GM12878 (cell line): ENCODE data around the gene CLEC3A. TPM values are rescaled to one million over a fixed set of nuclear protein-coding genes. Genes with fewer than 3 reads are reported as not detected.

Experiments
- ATAC-seq: fragments of 200-7000 bp; cut with Tn5 transposase; 3 replicates; pipeline ENCODE4 v1.9.1; 2020; ENCODE audit warnings: mild to moderate bottlenecking, moderate library complexity
- BruUV-seq: library from RNA; stranded (reverse); fragments of 400-500 nt; replicated peaks from 2 replicates; lab custom pipeline; 2021; lab: Mats Ljungman, UMichigan
- CTCF ChIA-PET: fragments of 300-600 bp; sonication (Branson Sonifier 250); formaldehyde crosslinking; extraction: SDS; loops from one replicate; lab custom pipeline; 2021; ENCODE audit warnings: inconsistent platforms; lab: Yijun Ruan, JAX
- POLR2A ChIA-PET: fragments of 350-600 bp; formaldehyde crosslinking; extraction: SDS; loops from one replicate; lab custom pipeline; 2021; ENCODE audit warnings: inconsistent platforms; lab: Charles Lee
- RAD21 ChIA-PET: fragments of 300-600 bp; sonication (Branson Sonifier 250); formaldehyde crosslinking; loops from one replicate; lab custom pipeline; 2023; ENCODE audit warnings: antibody characterized with exemption; ENCODE audit not compliant: unreplicated experiment; lab: Charles Lee
- SMC1A ChIA-PET: fragments of 300-600 bp; sonication (Branson Sonifier 250); formaldehyde crosslinking; loops from one replicate; lab custom pipeline; 2023; ENCODE audit not compliant: unreplicated experiment, uncharacterized antibody; lab: Charles Lee
- DNase-seq: peaks from one replicate; pipeline ENCODE4 v3.0.0-alpha.2; 2011; ENCODE audit warnings: low read depth, low spot score
- FAIRE-seq: peaks from 3 replicates; lab custom pipeline; 2011; peaks lifted over from hg19 to GRCh38; lab: Jason Lieb, UNC
- H2AFZ ChIP-seq: 2 replicates; pipeline ENCODE4 v1.6.0; 2011; ENCODE audit warnings: low read depth, low read length, control low read depth; ENCODE audit not compliant: control insufficient read depth
- H3K27ac ChIP-seq: 2 replicates; pipeline ENCODE4 v1.5.1; 2011; ENCODE audit warnings: control low read depth; ENCODE audit not compliant: control insufficient read depth, insufficient read depth
- H3K27me3 ChIP-seq, 2 experiments: replicated peaks in 1 of 2; 2 replicates each; pipeline versions ENCODE4 v1.6.0 to v1.6.1; 2011; ENCODE audit warnings: low read length in 1 of 2; ENCODE audit not compliant: control insufficient read depth in 2 of 2, insufficient read depth in 2 of 2
- H3K36me3 ChIP-seq, 2 experiments: 2 replicates each; pipeline ENCODE4 v1.5.1; 2011; ENCODE audit warnings: low read length in 1 of 2; ENCODE audit not compliant: control insufficient read depth in 2 of 2, insufficient read depth in 2 of 2
- H3K4me1 ChIP-seq: 2 replicates; pipeline ENCODE4 v1.6.1; 2011; ENCODE audit warnings: mild to moderate bottlenecking, low read length, moderate library complexity, mixed read lengths; ENCODE audit not compliant: control insufficient read depth, insufficient read depth
- H3K4me2 ChIP-seq: 2 replicates; pipeline ENCODE4 v1.6.0; 2011; ENCODE audit warnings: control low read depth; ENCODE audit not compliant: control insufficient read depth, insufficient read depth
- H3K4me3 ChIP-seq: fragments of 200-600 bp; sonication (generic); 2 replicates; pipeline ENCODE4 v1.5.1; 2016
- H3K79me2 ChIP-seq: 2 replicates; pipeline ENCODE4 v1.6.0; 2011; ENCODE audit warnings: low read length; ENCODE audit not compliant: control insufficient read depth, insufficient read depth
- H3K9ac ChIP-seq: 2 replicates; pipeline ENCODE4 v1.8.0; 2011; ENCODE audit warnings: low read length, control low read depth, mixed read lengths; ENCODE audit not compliant: control insufficient read depth, insufficient read depth
- H3K9me3 ChIP-seq: replicated peaks from 3 replicates; pipeline ENCODE4 v1.5.1; 2011; ENCODE audit warnings: mild to moderate bottlenecking, low read length; ENCODE audit not compliant: control insufficient read depth, insufficient read depth
- H4K20me1 ChIP-seq: 2 replicates; pipeline ENCODE4 v1.6.0; 2011; ENCODE audit not compliant: control insufficient read depth, insufficient read depth
- EP300 ChIP-seq, 2 experiments: fragments of 150-350 bp in 1 of 2; IDR thresholded peaks; 2 replicates each; pipeline ENCODE4 v1.6.1; 2011 to 2012; ENCODE audit warnings: low read depth in 2 of 2, low read length in 2 of 2, borderline replicate concordance in 1 of 2, improper control_type of control experiment in 1 of 2, inconsistent platforms in 1 of 2; ENCODE audit not compliant: control insufficient read depth in 1 of 2
- ESRRA ChIP-seq: IDR thresholded peaks from 2 replicates; pipeline ENCODE4 v1.6.1; 2012; ENCODE audit warnings: mild to moderate bottlenecking, low read length, improper control_type of control experiment
- EZH2 ChIP-seq: IDR thresholded peaks from 2 replicates; pipeline ENCODE4 v1.6.1; 2012; ENCODE audit warnings: low read depth, mild to moderate bottlenecking, control low read depth, inconsistent platforms, low read length, borderline replicate concordance; ENCODE audit not compliant: control insufficient read depth
- FOS ChIP-seq: IDR thresholded peaks from 3 replicates; pipeline ENCODE4 v1.6.1; 2011; ENCODE audit warnings: borderline replicate concordance; ENCODE audit not compliant: insufficient read length; ENCODE audit errors: extremely low read depth
- KLF5 ChIP-seq: fragments of 450-650 bp; IDR thresholded peaks from 2 replicates; pipeline ENCODE4 v1.6.1; 2014; ENCODE audit warnings: mild to moderate bottlenecking; ENCODE audit not compliant: partially characterized antibody
- LARP7 ChIP-seq: fragments of 450-650 bp; IDR thresholded peaks from 2 replicates; pipeline ENCODE4 v1.6.1; 2017; ENCODE audit warnings: mild to moderate bottlenecking
- PAX5 ChIP-seq: IDR thresholded peaks from 2 replicates; pipeline ENCODE4 v1.6.1; 2011; ENCODE audit warnings: low read depth, low read length, borderline replicate concordance
- SMAD5 ChIP-seq: IDR thresholded peaks from 2 replicates; pipeline ENCODE4 v1.6.1; 2016; ENCODE audit warnings: antibody characterized with exemption, low read depth
- STAT3 ChIP-seq: IDR thresholded peaks from 2 replicates; pipeline ENCODE4 v1.6.1; 2011; ENCODE audit warnings: low read depth, low read length, improper control_type of control experiment
- TCF3 ChIP-seq: IDR thresholded peaks from 2 replicates; pipeline ENCODE4 v1.6.1; 2012; ENCODE audit warnings: low read depth, mild to moderate bottlenecking, low read length, borderline replicate concordance; ENCODE audit not compliant: insufficient read depth
- ZBED1 ChIP-seq: IDR thresholded peaks from 2 replicates; pipeline ENCODE4 v1.6.1; 2016; ENCODE audit warnings: borderline replicate concordance
- ZNF207 ChIP-seq: fragments of 450-650 bp; IDR thresholded peaks from 2 replicates; pipeline ENCODE4 v1.6.1; 2014; ENCODE audit warnings: antibody characterized with exemption, mild to moderate bottlenecking, borderline replicate concordance
- ZSCAN29 ChIP-seq: fragments of 450-650 bp; IDR thresholded peaks from 2 replicates; pipeline ENCODE4 v1.6.1; 2017; ENCODE audit warnings: mild to moderate bottlenecking, moderate library complexity
- WGBS: methylation state at CpG from one replicate; pipeline ENCODE4 v1.1.6; 2016; ENCODE audit warnings: low lambda C conversion rate; ENCODE audit not compliant: insufficient replicate concordance, insufficient coverage; ENCODE audit errors: missing lambda C conversion rate; 5-methylcytosine and 5-hydroxymethylcytosine counted together
- in situ Hi-C: fragments of 300-500 bp; cut with MboI; formaldehyde crosslinking; loops from 9 replicates; pipeline ENCODE4 v1.14.3; 2018; ENCODE audit warnings: mixed read lengths
- intact Hi-C: fragments of 100-400 bp; cut with micrococcal nuclease; formaldehyde crosslinking; loops from one replicate; pipeline ENCODE4 v1.14.2; 2022; ENCODE audit not compliant: unreplicated experiment
- polyA plus RNA-seq, 11 experiments: library from polyadenylated mRNA; depleted of rRNA in 4 of 11; unstranded in 6 of 11; stranded (reverse) in 5 of 11; fragments of >200 nt; fragmentation: Nextera tagmentation in 4 of 11; fragmentation: Illumina TruSeq in 1 of 11; extraction: Ambion mirVana in 4 of 11; extraction: Trizol in 1 of 11; gene quantifications; 1 replicate in 1 of 11; 2 replicates in 10 of 11; pipeline versions ENCODE4 v1.2.1 to v1.2.3, GENCODE V29; 2011 to 2016; ENCODE audit warnings: inconsistent platforms in 2 of 11, missing spikeins in 2 of 11, low read depth in 1 of 11
- total RNA-seq, 4 experiments: library from RNA; depleted of rRNA in 3 of 4; stranded (reverse); fragments of >200 nt in 3 of 4; fragmentation: Illumina TruSeq in 1 of 4; extraction: Trizol in 1 of 4; gene quantifications; 2 replicates each; pipeline versions ENCODE4 v1.2.1 to v1.2.3, GENCODE V29; 2013 to 2021
- TF ChIP-seq, protein P1 (sequence below), 3 experiments: IDR thresholded peaks in 2 of 3; conservative IDR thresholded peaks in 1 of 3; 2 replicates each; pipeline ENCODE4 v1.5.1; 2011; ENCODE audit warnings: low read depth in 3 of 3, low read length in 3 of 3, mild to moderate bottlenecking in 3 of 3, control low read depth in 2 of 3, moderate library complexity in 2 of 3, inconsistent platforms in 1 of 3, mixed read lengths in 1 of 3; ENCODE audit not compliant: control insufficient read depth in 2 of 3, insufficient read depth in 1 of 3; ENCODE audit errors: extremely low read depth in 1 of 3
- TF ChIP-seq, protein P2 (sequence below): fragments of 450-650 bp; conservative IDR thresholded peaks from 2 replicates; pipeline ENCODE4 v1.6.1; 2017; ENCODE audit warnings: mild to moderate bottlenecking, moderate library complexity

The CLEC3A gene
- total and polyA plus RNA-seq, 10 of the 15 experiments (the other 5 are each of a cell fraction or from before 2014, with no cell fraction given): not detected

DNA sequence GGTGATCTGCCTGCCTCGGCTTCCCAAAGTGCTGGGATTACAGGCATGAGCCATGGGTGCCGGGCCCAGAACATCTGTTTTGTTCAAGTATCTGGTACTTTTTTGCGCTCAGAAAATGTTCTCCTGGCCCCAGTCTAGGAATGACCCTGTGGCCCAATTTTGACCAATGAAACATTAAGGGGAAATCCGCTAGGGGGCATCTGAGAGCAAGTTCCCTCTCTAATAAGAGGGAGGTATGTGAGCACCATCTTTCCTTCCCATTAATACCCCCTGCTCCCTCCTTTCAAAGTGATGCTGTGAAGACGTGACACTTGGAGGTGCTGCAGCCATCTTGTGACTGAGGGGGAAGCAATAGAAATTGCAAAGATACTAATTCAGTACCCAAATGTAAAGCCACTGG lies 16.5 kb upstream of the CLEC3A start (continued):
- TF ChIP-seq, protein P1, sequence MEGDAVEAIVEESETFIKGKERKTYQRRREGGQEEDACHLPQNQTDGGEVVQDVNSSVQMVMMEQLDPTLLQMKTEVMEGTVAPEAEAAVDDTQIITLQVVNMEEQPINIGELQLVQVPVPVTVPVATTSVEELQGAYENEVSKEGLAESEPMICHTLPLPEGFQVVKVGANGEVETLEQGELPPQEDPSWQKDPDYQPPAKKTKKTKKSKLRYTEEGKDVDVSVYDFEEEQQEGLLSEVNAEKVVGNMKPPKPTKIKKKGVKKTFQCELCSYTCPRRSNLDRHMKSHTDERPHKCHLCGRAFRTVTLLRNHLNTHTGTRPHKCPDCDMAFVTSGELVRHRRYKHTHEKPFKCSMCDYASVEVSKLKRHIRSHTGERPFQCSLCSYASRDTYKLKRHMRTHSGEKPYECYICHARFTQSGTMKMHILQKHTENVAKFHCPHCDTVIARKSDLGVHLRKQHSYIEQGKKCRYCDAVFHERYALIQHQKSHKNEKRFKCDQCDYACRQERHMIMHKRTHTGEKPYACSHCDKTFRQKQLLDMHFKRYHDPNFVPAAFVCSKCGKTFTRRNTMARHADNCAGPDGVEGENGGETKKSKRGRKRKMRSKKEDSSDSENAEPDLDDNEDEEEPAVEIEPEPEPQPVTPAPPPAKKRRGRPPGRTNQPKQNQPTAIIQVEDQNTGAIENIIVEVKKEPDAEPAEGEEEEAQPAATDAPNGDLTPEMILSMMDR (IDR thresholded peaks at IDR 0.05 in 2 of 3, conservative IDR thresholded peaks at IDR 0.05 in 1 of 3; ENCODE audit: control insufficient read depth in 2 of 3, extremely low read depth in 1 of 3, insufficient read depth in 1 of 3, low read depth in 3 of 3, low read length in 3 of 3): peak; percentile 20 to 54 (median 42); a peak in 5 of 6 replicates
- TF ChIP-seq, protein P2, sequence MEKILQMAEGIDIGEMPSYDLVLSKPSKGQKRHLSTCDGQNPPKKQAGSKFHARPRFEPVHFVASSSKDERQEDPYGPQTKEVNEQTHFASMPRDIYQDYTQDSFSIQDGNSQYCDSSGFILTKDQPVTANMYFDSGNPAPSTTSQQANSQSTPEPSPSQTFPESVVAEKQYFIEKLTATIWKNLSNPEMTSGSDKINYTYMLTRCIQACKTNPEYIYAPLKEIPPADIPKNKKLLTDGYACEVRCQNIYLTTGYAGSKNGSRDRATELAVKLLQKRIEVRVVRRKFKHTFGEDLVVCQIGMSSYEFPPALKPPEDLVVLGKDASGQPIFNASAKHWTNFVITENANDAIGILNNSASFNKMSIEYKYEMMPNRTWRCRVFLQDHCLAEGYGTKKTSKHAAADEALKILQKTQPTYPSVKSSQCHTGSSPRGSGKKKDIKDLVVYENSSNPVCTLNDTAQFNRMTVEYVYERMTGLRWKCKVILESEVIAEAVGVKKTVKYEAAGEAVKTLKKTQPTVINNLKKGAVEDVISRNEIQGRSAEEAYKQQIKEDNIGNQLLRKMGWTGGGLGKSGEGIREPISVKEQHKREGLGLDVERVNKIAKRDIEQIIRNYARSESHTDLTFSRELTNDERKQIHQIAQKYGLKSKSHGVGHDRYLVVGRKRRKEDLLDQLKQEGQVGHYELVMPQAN: no peak
- TF ChIP-seq PAX5: no peak
- TF ChIP-seq ZSCAN29: no peak
- no peak for TF ChIP-seq EP300 (IDR thresholded peaks at IDR 0.05; ENCODE audit: borderline replicate concordance in 1 of 2, control insufficient read depth in 1 of 2, low read depth in 2 of 2, low read length in 2 of 2)
- TF ChIP-seq, all 136 proteins: peak for 2

DNA sequence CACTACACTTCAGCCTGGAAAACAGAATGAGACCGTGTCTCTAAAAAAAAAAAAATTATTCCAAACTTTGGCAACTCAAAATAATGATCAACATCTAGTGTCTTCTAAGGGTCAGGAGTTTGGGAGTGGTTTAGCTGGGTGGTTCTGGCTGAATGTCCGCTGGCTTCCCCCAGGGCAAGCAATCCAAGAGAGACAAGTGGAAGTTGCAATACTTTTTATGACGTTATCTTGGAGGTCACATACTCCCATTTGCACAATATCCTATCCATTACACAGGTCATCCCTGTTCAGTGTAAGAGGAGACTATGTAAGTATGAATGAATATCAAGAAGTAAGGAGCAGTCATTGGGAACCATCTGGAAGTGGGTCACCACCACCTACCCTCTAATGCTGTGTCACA lies 15.2 kb upstream of the CLEC3A start:
- in situ Hi-C loops (no loop called here), intact Hi-C loops (loop anchor here (2.0 kb wide), 1 partner anchor 88 kb away; no protein-coding TSS in a partner anchor)
- no peak overlapping the region for H3K4me3 ChIP-seq
- H3K9me3 ChIP-seq: no peaks in the 10 kb centered on the region
- H3K79me2 ChIP-seq: no peaks in the 10 kb centered on the region
- ChIA-PET CTCF (interaction anchor here (0.6 to 1.5 kb wide), 3 partner anchors 9 to 413 kb away, joined by 3 to 5 read pairs (median 4); no protein-coding TSS in a partner anchor), RAD21 (no interaction called here), SMC1A (no interaction called here), POLR2A (no interaction called here)
- H3K9ac ChIP-seq: no peak overlapping the region
- ATAC-seq (no peak), FAIRE-seq (no peak), DNase-seq (no peak)
- H2AFZ ChIP-seq: no peak overlapping the region
- no TSS peak for BruUV-seq
- H3K4me1 ChIP-seq: no peaks in the 10 kb centered on the region
- H3K27ac ChIP-seq: no peak overlapping the region
- no peaks in the 10 kb centered on the region for H3K27me3 ChIP-seq
- H4K20me1 ChIP-seq: no peaks in the 10 kb centered on the region
- WGBS: 21% methylated on average over 3 of the region's 3 CpGs
- H3K36me3 ChIP-seq: no peaks in the 10 kb centered on the region
- no peak overlapping the region for H3K4me2 ChIP-seq
- TF ChIP-seq STAT3: no peak
- TF ChIP-seq ZBED1: no peak
- TF ChIP-seq ZNF207: no peak
- TF ChIP-seq ESRRA: no peak
- no peak for TF ChIP-seq SMAD5
- no peak for TF ChIP-seq FOS
- no peak for TF ChIP-seq TCF3
- no peak for TF ChIP-seq LARP7
- TF ChIP-seq, protein P1 (IDR thresholded peaks at IDR 0.05 in 2 of 3, conservative IDR thresholded peaks at IDR 0.05 in 1 of 3; ENCODE audit: control insufficient read depth in 2 of 3, extremely low read depth in 1 of 3, insufficient read depth in 1 of 3, low read depth in 3 of 3, low read length in 3 of 3): no peak
- no peak for TF ChIP-seq KLF5
- no peak for TF ChIP-seq EZH2
